ENCODE measurements around the gene ACAA2.

DNA sequence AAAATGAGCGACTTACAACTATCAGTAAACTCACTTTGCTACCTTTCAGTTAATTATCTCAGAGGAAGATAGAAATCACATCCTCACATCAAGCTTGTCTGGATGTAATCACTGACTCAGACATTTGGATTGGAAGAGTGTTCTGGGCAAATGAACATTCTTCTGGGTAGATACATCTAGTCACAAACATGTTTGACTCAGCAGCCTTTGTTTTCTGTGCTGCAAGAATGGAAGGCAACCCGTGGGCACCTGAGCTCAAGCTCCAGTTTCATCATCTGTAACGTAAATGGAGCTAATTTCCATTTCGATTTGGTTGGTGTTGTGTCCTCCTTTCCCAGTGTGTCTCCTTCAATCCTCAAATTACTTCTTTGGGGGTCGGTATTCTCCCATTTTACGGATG lies 58.5 kb downstream of the ACAA2 start:
- TF ChIP-seq, protein P1, sequence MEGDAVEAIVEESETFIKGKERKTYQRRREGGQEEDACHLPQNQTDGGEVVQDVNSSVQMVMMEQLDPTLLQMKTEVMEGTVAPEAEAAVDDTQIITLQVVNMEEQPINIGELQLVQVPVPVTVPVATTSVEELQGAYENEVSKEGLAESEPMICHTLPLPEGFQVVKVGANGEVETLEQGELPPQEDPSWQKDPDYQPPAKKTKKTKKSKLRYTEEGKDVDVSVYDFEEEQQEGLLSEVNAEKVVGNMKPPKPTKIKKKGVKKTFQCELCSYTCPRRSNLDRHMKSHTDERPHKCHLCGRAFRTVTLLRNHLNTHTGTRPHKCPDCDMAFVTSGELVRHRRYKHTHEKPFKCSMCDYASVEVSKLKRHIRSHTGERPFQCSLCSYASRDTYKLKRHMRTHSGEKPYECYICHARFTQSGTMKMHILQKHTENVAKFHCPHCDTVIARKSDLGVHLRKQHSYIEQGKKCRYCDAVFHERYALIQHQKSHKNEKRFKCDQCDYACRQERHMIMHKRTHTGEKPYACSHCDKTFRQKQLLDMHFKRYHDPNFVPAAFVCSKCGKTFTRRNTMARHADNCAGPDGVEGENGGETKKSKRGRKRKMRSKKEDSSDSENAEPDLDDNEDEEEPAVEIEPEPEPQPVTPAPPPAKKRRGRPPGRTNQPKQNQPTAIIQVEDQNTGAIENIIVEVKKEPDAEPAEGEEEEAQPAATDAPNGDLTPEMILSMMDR (conservative IDR thresholded peaks at IDR 0.05; ENCODE audit: low read depth, low read length) = no peak
- TF ChIP-seq EZH2phosphoT487 (IDR thresholded peaks at IDR 0.05; ENCODE audit: borderline replicate concordance, low read length) (no peak), EZH2 (IDR thresholded peaks at IDR 0.05; ENCODE audit: low read length, unreplicated experiment) (no peak)
